Brain microvascular endothelial cell (primary cell): ENCODE results near the gene ADAD2.

Source experiments
- DNase-seq: peaks from one replicate; pipeline ENCODE4 v3.0.0-alpha.2; 2020
- H3K27ac ChIP-seq: fragments of 250-450 bp; sonication (Bioruptor Pico); 2 replicates; pipeline ENCODE4 v1.5.1; 2020; ENCODE audit warnings: mild to moderate bottlenecking, moderate library complexity
- H3K27me3 ChIP-seq: fragments of 250-450 bp; sonication (Bioruptor Pico); replicated peaks from 2 replicates; pipeline ENCODE4 v1.5.1; 2020; ENCODE audit warnings: mild to moderate bottlenecking
- H3K36me3 ChIP-seq: fragments of 250-450 bp; sonication (Bioruptor Pico); replicated peaks from 2 replicates; pipeline ENCODE4 v1.5.1; 2020; ENCODE audit warnings: mild to moderate bottlenecking
- H3K4me3 ChIP-seq: 2 replicates; pipeline ENCODE4 v1.5.1; 2011; ENCODE audit warnings: low read depth, mild to moderate bottlenecking, control low read depth, low read length, moderate library complexity
- in situ Hi-C: cut with HindIII; loops from 2 replicates; pipeline ENCODE4 v1.10.0; 2017; ENCODE audit warnings: low sequenced_read_pairs, low pct_ligation_motif_present
- TF ChIP-seq, protein P1 (sequence below): IDR thresholded peaks from 2 replicates; pipeline ENCODE4 v1.5.1; 2011; ENCODE audit warnings: low read depth, mild to moderate bottlenecking, moderate library complexity, low read length, control low read depth, inconsistent platforms; ENCODE audit errors: missing control alignments

The ADAD2 gene

DNA sequence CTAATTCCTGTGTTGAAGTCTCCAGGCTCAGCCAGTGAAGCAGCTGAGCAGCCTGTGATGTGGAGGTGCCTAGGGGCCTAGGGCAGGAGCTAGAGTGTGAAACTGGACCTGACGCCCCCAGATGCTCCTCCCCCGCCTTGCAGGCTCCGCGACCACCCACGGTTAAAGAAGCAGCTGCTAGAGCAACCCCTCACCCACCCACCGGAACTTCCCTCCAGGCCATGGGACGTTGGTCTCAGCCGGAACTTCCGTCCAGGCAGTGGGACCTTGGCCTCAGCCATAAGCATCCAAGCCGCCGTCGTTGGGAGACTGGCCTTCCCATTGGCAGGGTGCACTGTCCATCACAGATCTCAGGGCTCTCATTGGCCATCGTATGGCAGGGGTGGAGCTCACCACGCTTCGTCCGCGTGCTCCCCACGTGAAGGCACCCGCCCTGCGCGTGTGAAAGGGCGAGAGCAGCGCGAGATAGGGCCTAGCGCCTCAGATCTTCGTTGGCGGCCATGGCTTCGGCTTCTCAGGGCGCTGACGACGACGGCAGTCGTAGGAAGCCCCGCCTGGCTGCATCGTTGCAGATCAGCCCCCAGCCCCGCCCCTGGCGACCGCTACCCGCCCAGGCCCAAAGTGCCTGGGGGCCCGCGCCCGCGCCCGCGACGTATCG is at the start of gene ADAD2:
TSS of gene ADAD2 (plus strand) at position 427 of the 658 bp plus-strand sequence. CDS start at position 501, 74 bp downstream.
- no peaks in the 10 kb centered on the region for H3K27me3 ChIP-seq
- no peak for DNase-seq
- H3K4me3 ChIP-seq = no peak within 1 kb of the TSS
- in situ Hi-C loops = no loop called here
- TF ChIP-seq, protein P1, sequence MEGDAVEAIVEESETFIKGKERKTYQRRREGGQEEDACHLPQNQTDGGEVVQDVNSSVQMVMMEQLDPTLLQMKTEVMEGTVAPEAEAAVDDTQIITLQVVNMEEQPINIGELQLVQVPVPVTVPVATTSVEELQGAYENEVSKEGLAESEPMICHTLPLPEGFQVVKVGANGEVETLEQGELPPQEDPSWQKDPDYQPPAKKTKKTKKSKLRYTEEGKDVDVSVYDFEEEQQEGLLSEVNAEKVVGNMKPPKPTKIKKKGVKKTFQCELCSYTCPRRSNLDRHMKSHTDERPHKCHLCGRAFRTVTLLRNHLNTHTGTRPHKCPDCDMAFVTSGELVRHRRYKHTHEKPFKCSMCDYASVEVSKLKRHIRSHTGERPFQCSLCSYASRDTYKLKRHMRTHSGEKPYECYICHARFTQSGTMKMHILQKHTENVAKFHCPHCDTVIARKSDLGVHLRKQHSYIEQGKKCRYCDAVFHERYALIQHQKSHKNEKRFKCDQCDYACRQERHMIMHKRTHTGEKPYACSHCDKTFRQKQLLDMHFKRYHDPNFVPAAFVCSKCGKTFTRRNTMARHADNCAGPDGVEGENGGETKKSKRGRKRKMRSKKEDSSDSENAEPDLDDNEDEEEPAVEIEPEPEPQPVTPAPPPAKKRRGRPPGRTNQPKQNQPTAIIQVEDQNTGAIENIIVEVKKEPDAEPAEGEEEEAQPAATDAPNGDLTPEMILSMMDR = no peak
- no peak within 1 kb of the TSS for H3K27ac ChIP-seq
- H3K36me3 ChIP-seq = no peaks in the 10 kb centered on the region

DNA sequence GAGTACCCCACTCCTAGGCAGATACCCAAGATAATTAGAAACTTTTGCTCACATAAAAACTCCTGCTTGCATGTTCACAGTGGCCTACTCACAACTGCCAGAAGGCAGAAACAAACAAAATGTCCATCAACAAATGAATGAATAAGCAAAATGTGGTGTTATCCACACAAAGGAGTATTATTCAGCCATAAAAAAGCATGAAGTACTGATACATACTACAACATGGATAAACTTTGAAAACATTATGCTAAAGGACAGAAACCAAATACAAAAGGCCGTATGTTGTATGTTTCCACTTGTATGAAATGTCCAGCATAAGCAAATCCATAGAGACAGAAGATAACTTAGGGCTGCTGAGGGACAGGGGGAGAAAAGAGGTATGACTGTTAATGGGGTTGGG is 47.9 kb upstream of the ADAD2 start:
- Histone ChIP-seq H3K27ac (no peak overlapping the region), H3K4me3 (no peak overlapping the region), H3K27me3 (no peaks in the 10 kb centered on the region), H3K36me3 (no peaks in the 10 kb centered on the region)
- in situ Hi-C loops = no loop called here
- no peak for DNase-seq
- TF ChIP-seq, protein P1 = no peak

DNA sequence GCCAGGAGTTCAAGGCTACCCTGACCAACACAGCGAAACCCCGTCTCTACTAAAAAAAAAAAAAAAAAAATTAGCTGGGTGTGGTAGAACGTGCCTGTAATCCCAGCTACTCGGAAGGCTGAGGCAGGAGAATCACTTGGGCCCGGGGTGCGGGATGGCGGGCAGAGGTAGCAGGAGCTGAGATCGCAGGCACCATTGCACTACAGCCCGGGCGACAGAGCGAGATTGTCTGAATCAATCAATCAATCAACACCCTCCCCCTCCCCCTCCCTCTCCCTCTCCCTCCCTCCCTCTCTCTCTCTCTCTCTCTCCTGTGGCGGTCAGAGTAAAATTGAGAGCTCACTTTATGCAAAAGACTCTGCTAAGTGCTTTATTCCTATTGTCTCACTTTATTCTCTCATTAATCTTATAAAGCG is 47.2 kb upstream of the ADAD2 start:
- Histone ChIP-seq H3K4me3 (peak overlapping the region; percentile 84), H3K27me3 (no peaks in the 10 kb centered on the region), H3K36me3 (no peaks in the 10 kb centered on the region), H3K27ac (no peak overlapping the region)
- TF ChIP-seq, protein P1 = no peak
- DNase-seq = no peak
- in situ Hi-C loops = no loop called here

DNA sequence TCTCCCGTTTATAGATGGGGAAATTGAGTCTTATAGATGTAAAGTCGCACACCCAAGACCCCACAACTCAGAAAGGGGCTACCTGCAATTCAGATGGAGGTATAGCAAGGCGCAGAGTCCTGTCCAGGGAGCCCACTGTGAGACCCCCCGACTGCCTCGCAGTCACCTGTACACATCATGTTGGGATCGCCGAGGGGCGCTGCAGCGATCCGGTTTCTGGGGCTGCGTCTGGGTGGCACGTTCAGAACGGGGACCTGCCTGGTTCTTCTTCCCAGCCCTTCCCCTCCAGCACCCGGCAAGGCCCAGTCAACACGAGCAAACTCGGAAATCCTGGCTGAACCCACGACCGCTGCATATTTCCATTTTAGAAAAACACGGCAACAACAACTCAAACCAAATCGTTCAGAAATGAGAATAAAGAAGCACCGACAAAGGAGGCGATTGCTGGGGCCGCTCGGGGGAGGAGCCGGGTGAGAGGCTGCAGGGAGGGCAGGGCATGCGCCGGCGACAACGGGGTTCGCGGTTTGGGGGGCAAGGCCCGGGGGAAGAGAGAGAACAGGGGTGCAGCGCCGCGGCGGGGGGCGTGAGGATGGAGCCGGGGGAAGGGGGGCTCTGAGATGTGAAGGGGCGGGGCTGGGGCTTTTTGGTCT is 46.6 kb upstream of the ADAD2 start:
- DNase-seq = no peak
- Histone ChIP-seq H3K36me3 (no peaks in the 10 kb centered on the region), H3K27me3 (no peaks in the 10 kb centered on the region), H3K27ac (no peak overlapping the region), H3K4me3 (peak overlapping the region; percentile 84)
- TF ChIP-seq, protein P1 = peak; percentile 40
- in situ Hi-C loops = no loop called here

DNA sequence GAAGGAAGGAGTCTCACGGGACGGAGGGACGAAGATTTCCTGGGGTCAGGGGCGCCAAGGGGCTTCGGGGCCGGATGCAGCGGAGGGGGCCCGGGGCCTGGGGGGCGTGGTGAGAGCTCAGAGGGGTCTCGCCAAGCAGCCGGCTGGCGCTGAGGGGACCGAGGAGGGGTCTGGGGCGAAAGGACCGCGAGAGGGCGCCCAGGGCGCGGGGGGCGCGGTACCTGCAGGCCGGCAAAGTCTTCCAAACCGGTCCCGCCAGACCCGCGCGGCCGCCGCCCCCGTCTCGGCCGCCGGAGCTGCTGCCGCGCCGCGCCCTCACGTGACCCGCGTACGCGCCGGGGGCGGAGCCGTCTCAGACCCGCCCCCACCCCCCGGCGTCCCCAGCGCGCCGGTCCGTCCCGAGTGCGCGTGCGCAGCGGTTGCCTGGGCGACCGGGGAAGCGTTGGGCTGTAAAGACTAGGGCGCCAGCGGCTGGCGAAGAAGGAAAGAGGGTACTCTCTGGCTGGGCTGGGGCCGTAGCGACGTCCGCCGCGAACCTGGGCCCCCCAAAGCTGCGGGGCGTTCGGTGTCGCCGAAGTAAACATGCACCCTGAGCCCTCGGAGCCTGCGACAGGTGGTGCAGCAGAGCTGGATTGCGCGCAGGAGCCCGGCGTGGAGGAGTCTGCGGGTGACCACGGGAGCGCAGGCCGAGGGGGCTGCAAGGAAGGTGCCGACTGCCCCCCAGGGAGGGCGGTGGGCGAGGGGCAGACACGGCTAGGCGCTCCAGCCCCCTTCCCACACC is 45.9 kb upstream of the ADAD2 start, which contains the start of the genes DNAAF1 and HSDL1:
TSS of gene DNAAF1 (plus strand) at position 450 of the 781 bp plus-strand sequence. CDS start at position 583, 133 bp downstream.
TSS of gene HSDL1 (minus strand) at position 319 of the 781 bp plus-strand sequence. CDS start 13,856 bp downstream, outside the sequence.
- Histone ChIP-seq H3K27ac (peak within 1 kb of the TSS; percentile 18), H3K27me3 (no peaks in the 10 kb centered on the region), H3K4me3 (peak within 1 kb of the TSS; percentile 84), H3K36me3 (no peaks in the 10 kb centered on the region)
- TF ChIP-seq, protein P1 = no peak
- in situ Hi-C loops = no loop called here
- DNase-seq = peak; percentile 72
